H1 (cell line): ENCODE data around the gene TENT4A.

Source experiments
- BRCA1 ChIP-seq: IDR thresholded peaks from 2 replicates; pipeline ENCODE4 v1.6.1; 2012; ENCODE audit warnings: low read depth, low read length, improper control_type of control experiment
- CHD2 ChIP-seq: IDR thresholded peaks from 2 replicates; pipeline ENCODE4 v1.6.1; 2012; ENCODE audit warnings: low read length, improper control_type of control experiment
- CTCF ChIP-seq, 3 experiments: IDR thresholded peaks; 1 replicate in 2 of 3; 2 replicates in 1 of 3; pipeline versions ENCODE4 v1.5.1 to v1.6.1; 2011; ENCODE audit warnings: low read length in 3 of 3, mild to moderate bottlenecking in 3 of 3, inconsistent platforms in 2 of 3, low read depth in 1 of 3, moderate library complexity in 1 of 3; ENCODE audit not compliant: insufficient read depth in 1 of 3; ENCODE audit errors: control extremely low read depth in 1 of 3
- EZH2 ChIP-seq: fragments of 200-600 bp; sonication (generic); IDR thresholded peaks from 2 replicates; pipeline ENCODE4 v1.7.1; 2012; ENCODE audit warnings: low read depth, mild to moderate bottlenecking, moderate library complexity, low read length, inconsistent platforms; ENCODE audit not compliant: severe bottlenecking
- JUN ChIP-seq: IDR thresholded peaks from 2 replicates; pipeline ENCODE4 v1.6.1; 2011; ENCODE audit warnings: low read depth, mild to moderate bottlenecking, improper control_type of control experiment, low read length
- POLR2A ChIP-seq, 2 experiments: IDR thresholded peaks; 1 replicate in 1 of 2; 2 replicates in 1 of 2; pipeline ENCODE4 v1.6.1; 2011; ENCODE audit warnings: low read depth in 2 of 2, low read length in 2 of 2, mild to moderate bottlenecking in 2 of 2; ENCODE audit errors: control extremely low read depth in 1 of 2

- TF ChIP-seq CTCF (IDR thresholded peaks at IDR 0.05; ENCODE audit: control extremely low read depth in 1 of 3, insufficient read depth in 1 of 3, low read depth in 1 of 3, low read length in 3 of 3) = no peak
- no peak for TF ChIP-seq BRCA1
- no peak for TF ChIP-seq CHD2
- TF ChIP-seq POLR2A (IDR thresholded peaks at IDR 0.05; ENCODE audit: control extremely low read depth in 1 of 2, low read depth in 2 of 2, low read length in 2 of 2) = no peak
- TF ChIP-seq JUN = no peak
- no peak for TF ChIP-seq EZH2
Observed at GRCh38 chr5:6770826-6771607, 57.8 kb downstream of the TENT4A start.
